IMR-90 (cell line): ENCODE measurements around the gene PDF. TPM values are rescaled to one million over a fixed set of nuclear protein-coding genes. Genes with fewer than 3 reads are reported as not detected.

Experiments used
- ATAC-seq: fragments of 200-7000 bp; cut with Tn5 transposase; 2 replicates; pipeline ENCODE4 v1.9.1; 2020; ENCODE audit warnings: low read depth, mild to moderate bottlenecking, moderate library complexity
- BruUV-seq: library from RNA; stranded (reverse); fragments of 400-500 nt; replicated peaks from 2 replicates; lab custom pipeline; 2021; lab: Mats Ljungman, UMichigan
- CTCF ChIA-PET: fragments of 300-600 bp; formaldehyde crosslinking; extraction: SDS; loops from one replicate; lab custom pipeline; 2021; ENCODE audit warnings: antibody characterized with exemption; lab: Yijun Ruan, JAX
- POLR2A ChIA-PET: fragments of 300-600 bp; sonication (Branson Sonifier 250); formaldehyde crosslinking; loops from one replicate; lab custom pipeline; 2022; ENCODE audit warnings: antibody characterized with exemption; ENCODE audit not compliant: unreplicated experiment; lab: Charles Lee
- DNase-seq: peaks from one replicate; pipeline ENCODE4 v3.0.0; 2013
- H2AFZ ChIP-seq: replicated peaks from 2 replicates; pipeline ENCODE3; 2013; ENCODE audit warnings: low read length, mild to moderate bottlenecking; ENCODE audit not compliant: poor library complexity
- H2AK5ac ChIP-seq: 2 replicates; pipeline ENCODE4 v1.6.1; 2013; ENCODE audit warnings: low read depth, low read length, inconsistent platforms
- H2AK9ac ChIP-seq: replicated peaks from 2 replicates; pipeline ENCODE3; 2013; ENCODE audit warnings: mild to moderate bottlenecking, low read depth, low read length, moderate library complexity; ENCODE audit not compliant: poor library complexity
- H2BK120ac ChIP-seq: 2 replicates; pipeline ENCODE4 v1.6.1; 2013; ENCODE audit warnings: low read depth, low read length, inconsistent platforms
- H2BK15ac ChIP-seq: 3 replicates; pipeline ENCODE4 v1.6.1; 2013; ENCODE audit warnings: low read depth, low read length, inconsistent platforms
- H2BK20ac ChIP-seq: 2 replicates; pipeline ENCODE4 v1.6.1; 2013; ENCODE audit warnings: low read depth, mild to moderate bottlenecking, inconsistent platforms, low read length, moderate library complexity
- H2BK5ac ChIP-seq: 2 replicates; pipeline ENCODE4 v1.6.1; 2013; ENCODE audit warnings: mild to moderate bottlenecking, low read depth, low read length, inconsistent platforms; ENCODE audit not compliant: poor library complexity, severe bottlenecking
- H3K14ac ChIP-seq: replicated peaks from 2 replicates; pipeline ENCODE4 v1.6.1; 2013; ENCODE audit warnings: low read depth, low read length, inconsistent platforms
- H3K18ac ChIP-seq: 2 replicates; pipeline ENCODE4 v1.6.1; 2013; ENCODE audit warnings: low read depth, low read length, control low read depth
- H3K23ac ChIP-seq: 2 replicates; pipeline ENCODE4 v1.6.1; 2013; ENCODE audit warnings: low read depth, low read length, inconsistent platforms
- H3K27ac ChIP-seq: 2 replicates; pipeline ENCODE4 v1.5.1; 2013; ENCODE audit warnings: mild to moderate bottlenecking, control low read depth, low read length; ENCODE audit not compliant: insufficient read depth
- H3K27me3 ChIP-seq: 2 replicates; pipeline ENCODE4 v1.6.1; 2013; ENCODE audit warnings: low read length; ENCODE audit not compliant: control insufficient read depth, insufficient read depth
- H3K36me3 ChIP-seq: 2 replicates; pipeline ENCODE4 v1.6.1; 2013; ENCODE audit warnings: low read length, mixed read lengths; ENCODE audit not compliant: control insufficient read depth, insufficient read depth
- H3K4ac ChIP-seq: 2 replicates; pipeline ENCODE4 v1.6.1; 2013; ENCODE audit warnings: low read depth, low read length, inconsistent platforms
- H3K4me1 ChIP-seq: 2 replicates; pipeline ENCODE4 v1.6.1; 2013; ENCODE audit warnings: low read length, mixed read lengths; ENCODE audit not compliant: control insufficient read depth, insufficient read depth
- H3K4me2 ChIP-seq: 2 replicates; pipeline ENCODE4 v1.6.1; 2013; ENCODE audit warnings: low read depth, mild to moderate bottlenecking, control low read depth, low read length, moderate library complexity
- H3K4me3 ChIP-seq: 2 replicates; pipeline ENCODE4 v1.5.1; 2013; ENCODE audit warnings: low read depth, mild to moderate bottlenecking, control low read depth, low read length, moderate library complexity; ENCODE audit not compliant: insufficient read depth
- H3K56ac ChIP-seq: 2 replicates; pipeline ENCODE4 v1.6.1; 2013; ENCODE audit warnings: low read length, inconsistent platforms; ENCODE audit not compliant: insufficient read depth; ENCODE audit errors: extremely low read depth
- H3K79me1 ChIP-seq, 2 experiments: 2 replicates each; pipeline ENCODE4 v1.6.1; 2013; ENCODE audit warnings: low read length in 2 of 2, inconsistent platforms in 1 of 2, low read depth in 1 of 2
- H3K9ac ChIP-seq: 2 replicates; pipeline ENCODE4 v1.6.1; 2013; ENCODE audit warnings: low read depth, low read length, control low read depth
- H3K9me1 ChIP-seq: 2 replicates; pipeline ENCODE4 v1.6.1; 2013; ENCODE audit warnings: low read length, inconsistent platforms; ENCODE audit not compliant: insufficient read depth
- H3K9me3 ChIP-seq: 2 replicates; pipeline ENCODE4 v1.6.1; 2013; ENCODE audit warnings: low read length; ENCODE audit not compliant: control insufficient read depth, insufficient read depth
- H4K20me1 ChIP-seq: 2 replicates; pipeline ENCODE4 v1.6.1; 2013; ENCODE audit warnings: low read length, inconsistent platforms; ENCODE audit not compliant: insufficient read depth
- H4K5ac ChIP-seq: 2 replicates; pipeline ENCODE4 v1.6.1; 2013; ENCODE audit warnings: mild to moderate bottlenecking, low read depth, low read length, control low read depth
- H4K8ac ChIP-seq, 2 experiments: 2 replicates each; pipeline ENCODE4 v1.6.1; 2013; ENCODE audit warnings: low read depth in 2 of 2, low read length in 2 of 2, control low read depth in 1 of 2, inconsistent platforms in 1 of 2
- H4K91ac ChIP-seq: 2 replicates; pipeline ENCODE4 v1.6.1; 2013; ENCODE audit warnings: low read depth, low read length, inconsistent platforms; ENCODE audit not compliant: insufficient read depth
- BHLHE40 ChIP-seq: fragments of 150-350 bp; IDR thresholded peaks from 2 replicates; pipeline ENCODE4 v1.6.1; 2016; ENCODE audit warnings: mild to moderate bottlenecking, low read depth, low read length
- CEBPB ChIP-seq: IDR thresholded peaks from 2 replicates; pipeline ENCODE4 v1.6.1; 2012; ENCODE audit warnings: low read depth, low read length, improper control_type of control experiment
- CHD1 ChIP-seq: IDR thresholded peaks from 2 replicates; pipeline ENCODE4 v1.6.1; 2012; ENCODE audit warnings: low read depth, low read length, improper control_type of control experiment
- CTCF ChIP-seq: conservative IDR thresholded peaks from 2 replicates; pipeline ENCODE4 v1.5.1; 2012; ENCODE audit warnings: mild to moderate bottlenecking, low read depth, low read length, improper control_type of control experiment
- FOS ChIP-seq: fragments of 150-350 bp; IDR thresholded peaks from 2 replicates; pipeline ENCODE4 v1.6.1; 2016; ENCODE audit warnings: low read depth, low read length
- MAZ ChIP-seq: IDR thresholded peaks from 2 replicates; pipeline ENCODE4 v1.6.1; 2012; ENCODE audit warnings: low read depth, mild to moderate bottlenecking, low read length, improper control_type of control experiment, moderate library complexity, borderline replicate concordance
- RCOR1 ChIP-seq: IDR thresholded peaks from 2 replicates; pipeline ENCODE4 v1.6.1; 2012; ENCODE audit warnings: mild to moderate bottlenecking, low read length, improper control_type of control experiment; ENCODE audit not compliant: insufficient replicate concordance
- RFX5 ChIP-seq: IDR thresholded peaks from 2 replicates; pipeline ENCODE4 v1.8.0; 2012; ENCODE audit warnings: low read depth, mild to moderate bottlenecking, low read length, moderate library complexity
- WGBS, 2 experiments: methylation state at CpG; one replicate each; pipeline versions ENCODE4 v1.1.5 to v1.1.7; 2013; ENCODE audit warnings: missing lambda C conversion rate in 2 of 2; ENCODE audit not compliant: insufficient read length in 1 of 2; ENCODE audit errors: extremely low coverage in 2 of 2; 5-methylcytosine and 5-hydroxymethylcytosine counted together
- dilution Hi-C: fragments of 300-500 bp; cut with HindIII; formaldehyde crosslinking; loops from one replicate; pipeline ENCODE4 v1.14.3; 2018; ENCODE audit warnings: low sequenced_read_pairs; ENCODE audit not compliant: unreplicated experiment
- in situ Hi-C: fragments of 300-500 bp; cut with MboI; formaldehyde crosslinking; loops from 3 replicates; pipeline ENCODE4 v1.14.3; 2019; ENCODE audit warnings: low sequenced_read_pairs, inconsistent platforms, mixed read lengths
- intact Hi-C: fragments of 100-400 bp; cut with micrococcal nuclease; formaldehyde crosslinking; loops from 2 replicates; pipeline ENCODE4 v1.10.0; 2022
- polyA plus RNA-seq, 3 experiments: library from polyadenylated mRNA; depleted of rRNA; stranded (reverse); fragments of >200 nt; gene quantifications; 2 replicates each; pipeline ENCODE4 v1.2.3, GENCODE V29; 2012; ENCODE audit warnings: low replicate concordance in 1 of 3
- total RNA-seq: library from RNA; depleted of rRNA; stranded (reverse); fragments of >200 nt; gene quantifications from 2 replicates; pipeline ENCODE4 v1.2.3, GENCODE V29; 2012

The PDF gene
- total and polyA plus RNA-seq, 2 of the 4 experiments (the other 2 are of a cell fraction) = 4.5 to 6.4 TPM

GRCh38 chr16:69345923-69346322 lies 15.5 kb upstream of the PDF start:
- H2AK9ac ChIP-seq = no peak overlapping the region
- no peak overlapping the region for H4K91ac ChIP-seq
- H4K5ac ChIP-seq = no peak overlapping the region
- H2BK120ac ChIP-seq = no peak overlapping the region
- peaks cover 3% of the 10 kb centered on the region; the same call in 1 of the 2 replicates for H3K9me1 ChIP-seq
- intact Hi-C loops = no loop called here
- dilution Hi-C loops = no loop called here
- no peak overlapping the region for H3K18ac ChIP-seq
- peaks cover 15% of the 10 kb centered on the region for H3K36me3 ChIP-seq
- CTCF ChIA-PET = no interaction called here
- no peak overlapping the region for H3K9ac ChIP-seq
- H3K9me3 ChIP-seq = no peaks in the 10 kb centered on the region
- no peak overlapping the region for H2BK5ac ChIP-seq
- no peaks in the 10 kb centered on the region for H4K20me1 ChIP-seq
- peaks cover 2% of the 10 kb centered on the region; the same call in 1 of the 2 replicates for H3K4me1 ChIP-seq
- no peak overlapping the region for H3K56ac ChIP-seq
- no peak overlapping the region for H2BK15ac ChIP-seq
- no CpG with 5 or more reads among the region's 4 CpGs for WGBS, 2 experiments
- H2BK20ac ChIP-seq = no peak overlapping the region
- in situ Hi-C loops = no loop called here
- no peaks in the 10 kb centered on the region for H3K27me3 ChIP-seq
- H3K4me2 ChIP-seq = no peak overlapping the region
- H3K23ac ChIP-seq = no peak overlapping the region
- ATAC-seq (no peak), DNase-seq (no peak)
- POLR2A ChIA-PET = no interaction called here
- H3K4me3 ChIP-seq = no peak overlapping the region
- no peak overlapping the region for H2AFZ ChIP-seq
- H3K79me1 ChIP-seq = peaks cover 6 to 15% of the 10 kb centered on the region in 2 experiments; a peak in 3 of 4 replicates
- H2AK5ac ChIP-seq = no peak overlapping the region
- H3K4ac ChIP-seq = no peak overlapping the region
- no peak overlapping the region for H3K14ac ChIP-seq
- no TSS peak for BruUV-seq
- H3K27ac ChIP-seq = no peak overlapping the region
- TF ChIP-seq CHD1 (no peak), FOS (no peak), RFX5 (no peak), CTCF (no peak), BHLHE40 (no peak), CEBPB (no peak), RCOR1 (no peak), MAZ (no peak)
- H4K8ac ChIP-seq = no peak overlapping the region
